Measurements from ENCODE around the gene CENPVL2. TPM values are rescaled to one million over a fixed set of nuclear protein-coding genes. Genes with fewer than 3 reads are reported as not detected.
"Not testable (repeated sequence)": the region's sequence is repeated elsewhere in the genome, so short reads cannot be mapped to it uniquely, and the experiment has no call there.

CENPVL2 gene
- total RNA-seq, 4 donors from 2014 or later: not detected

- WGBS, 2 donors (ENCODE audit: low coverage in 1 of 2): 0 to 52% methylated on average over 1 to 19 of the region's 19 CpGs
- TF ChIP-seq, protein P1, sequence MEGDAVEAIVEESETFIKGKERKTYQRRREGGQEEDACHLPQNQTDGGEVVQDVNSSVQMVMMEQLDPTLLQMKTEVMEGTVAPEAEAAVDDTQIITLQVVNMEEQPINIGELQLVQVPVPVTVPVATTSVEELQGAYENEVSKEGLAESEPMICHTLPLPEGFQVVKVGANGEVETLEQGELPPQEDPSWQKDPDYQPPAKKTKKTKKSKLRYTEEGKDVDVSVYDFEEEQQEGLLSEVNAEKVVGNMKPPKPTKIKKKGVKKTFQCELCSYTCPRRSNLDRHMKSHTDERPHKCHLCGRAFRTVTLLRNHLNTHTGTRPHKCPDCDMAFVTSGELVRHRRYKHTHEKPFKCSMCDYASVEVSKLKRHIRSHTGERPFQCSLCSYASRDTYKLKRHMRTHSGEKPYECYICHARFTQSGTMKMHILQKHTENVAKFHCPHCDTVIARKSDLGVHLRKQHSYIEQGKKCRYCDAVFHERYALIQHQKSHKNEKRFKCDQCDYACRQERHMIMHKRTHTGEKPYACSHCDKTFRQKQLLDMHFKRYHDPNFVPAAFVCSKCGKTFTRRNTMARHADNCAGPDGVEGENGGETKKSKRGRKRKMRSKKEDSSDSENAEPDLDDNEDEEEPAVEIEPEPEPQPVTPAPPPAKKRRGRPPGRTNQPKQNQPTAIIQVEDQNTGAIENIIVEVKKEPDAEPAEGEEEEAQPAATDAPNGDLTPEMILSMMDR (IDR thresholded peaks at IDR 0.05): peak in 4 of 5 experiments; percentile 27 to 41 (median 34)
- no peak for TF ChIP-seq EP300 (IDR thresholded peaks at IDR 0.05; ENCODE audit: low read depth)
- Histone ChIP-seq H3K27ac (no peak overlapping the region), H3K4me3 (no peak overlapping the region), H3K9me3 (no peaks in the 10 kb centered on the region), H3K27me3 (no peaks in the 10 kb centered on the region), H3K36me3 (no peaks in the 10 kb centered on the region), H3K4me1 (no peaks in the 10 kb centered on the region)
- intact Hi-C loops (cut with DNase I; ENCODE audit: low total_unique reads): no loop called here
- no peak for DNase-seq
- in situ Hi-C loops (cut with MboI; ENCODE audit: low pct_ligation_motif_present in 1 of 4, low pct_unique_long_range_greater_than_20kb in 1 of 4, low sequenced_read_pairs in 3 of 4): loop anchor here in 2 of 4 donors (25.0 kb wide), 1 partner anchor 221 kb away; no protein-coding TSS in a partner anchor
Observed at GRCh38 chrX:51641421-51642021, 41.1 kb downstream of the CENPVL2 start.

- H3K27ac ChIP-seq; H3K4me1 ChIP-seq; intact Hi-C loops (cut with DNase I; ENCODE audit: low total_unique reads); H3K4me3 ChIP-seq; DNase-seq; H3K9me3 ChIP-seq; H3K36me3 ChIP-seq; H3K27me3 ChIP-seq: not testable (repeated sequence)
- WGBS, 2 donors (ENCODE audit: low coverage in 1 of 2): 20 to 61% methylated on average over 1 to 7 of the region's 7 CpGs
- in situ Hi-C loops (cut with MboI; ENCODE audit: low pct_ligation_motif_present in 1 of 4, low pct_unique_long_range_greater_than_20kb in 1 of 4, low sequenced_read_pairs in 3 of 4): loop anchor here in 2 of 4 donors (25.0 kb wide), 1 partner anchor 226 kb away; no protein-coding TSS in a partner anchor
Observed at GRCh38 chrX:51636511-51636910, 46.1 kb downstream of the CENPVL2 start.

Other genes starting within 250 kb of the CENPVL2 start
- gene NUDT11, start 186.2 kb downstream of the CENPVL2 start, total RNA-seq: 1 to 10 TPM in 1 of 4 donors, under 1 TPM in 2, not detected in 1; 0.68 to 1.4 (median 0.80) TPM
- not detected for gene CENPVL3, start 63.9 kb downstream of the CENPVL2 start, total RNA-seq
- not detected for gene CENPVL1, start 27.7 kb upstream of the CENPVL2 start, total RNA-seq
- 10 to 100 TPM in 1 of 4 donors, 1 to 10 TPM in 3; 2.6 to 10.1 (median 4.3) TPM for gene GSPT2, start 60.6 kb upstream of the CENPVL2 start, total RNA-seq
- 10 to 100 TPM; 43.7 to 77.2 (median 55.9) TPM for gene MAGED1, start 210.8 kb upstream of the CENPVL2 start, total RNA-seq